IPS-11a (cell line): ENCODE data around the gene GON4L.
"Not testable (repeated sequence)": the region's sequence is repeated elsewhere in the genome, so short reads cannot be mapped to it uniquely, and the experiment has no call there.

Experiments
- H3K4me3 ChIP-seq: one replicate; pipeline ENCODE4 v1.5.1; 2013; ENCODE audit warnings: low read depth, low read length, control low read depth

GON4L gene

GRCh38 chr1:155872527-155872926 lies 15.5 kb upstream of the GON4L start:
- H3K4me3 ChIP-seq, result no peak overlapping the region

GRCh38 chr1:155871390-155871789 lies 14.4 kb upstream of the GON4L start:
- H3K4me3 ChIP-seq, result no peak overlapping the region

- H3K4me3 ChIP-seq, result no peak overlapping the region
Observed at GRCh38 chr1:155867766-155868165, 10.8 kb upstream of the GON4L start.

GRCh38 chr1:155864393-155864792 lies 7.4 kb upstream of the GON4L start:
- H3K4me3 ChIP-seq, result no peak overlapping the region

- no peak overlapping the region for H3K4me3 ChIP-seq
Observed at GRCh38 chr1:155861896-155862295, 4.9 kb upstream of the GON4L start.

- H3K4me3 ChIP-seq, result peak overlapping the region; percentile 47
Observed at GRCh38 chr1:155860970-155861510, 4.0 kb upstream of the GON4L start.

GRCh38 chr1:155859881-155860871 lies 3.2 kb upstream of the GON4L start:
- H3K4me3 ChIP-seq, result peak overlapping the region; percentile 47

- peak within 1 kb of the TSS; percentile 47 for H3K4me3 ChIP-seq
Observed at GRCh38 chr1:155859234-155859829, 2.3 kb upstream of the GON4L start, which contains the start of gene SYT11. Gene SYT11 (plus strand): TSS chr1:155859567. CDS start chr1:155859762, 195 bp downstream.

- H3K4me3 ChIP-seq, result peak overlapping the region; percentile 22
Observed at GRCh38 chr1:155858800-155859233, 1.8 kb upstream of the GON4L start.

GRCh38 chr1:155856257-155856974 lies 598 bp downstream of the GON4L start:
- H3K4me3 ChIP-seq, result peak overlapping the region; percentile 97

- H3K4me3 ChIP-seq, result no peak overlapping the region
Observed at GRCh38 chr1:155850345-155850744, 6.7 kb downstream of the GON4L start.

- H3K4me3 ChIP-seq, result no peak overlapping the region
Observed at GRCh38 chr1:155847823-155848529, 9.0 kb downstream of the GON4L start.

GRCh38 chr1:155844860-155845421 lies 12.1 kb downstream of the GON4L start:
- no peak overlapping the region for H3K4me3 ChIP-seq

- no peak overlapping the region for H3K4me3 ChIP-seq
Observed at GRCh38 chr1:155840386-155840785, 16.6 kb downstream of the GON4L start.

GRCh38 chr1:155835548-155835947 lies 21.5 kb downstream of the GON4L start:
- no peak overlapping the region for H3K4me3 ChIP-seq

- not testable (repeated sequence) for H3K4me3 ChIP-seq
Observed at GRCh38 chr1:155834927-155835399, 22.1 kb downstream of the GON4L start.

- no peak overlapping the region for H3K4me3 ChIP-seq
Observed at GRCh38 chr1:155834296-155834926, 22.6 kb downstream of the GON4L start.

- no peak overlapping the region for H3K4me3 ChIP-seq
Observed at GRCh38 chr1:155833665-155834295, 23.2 kb downstream of the GON4L start.
